GM23338 (cell line): Measurements from ENCODE around the gene KISS1. TPM values are rescaled to one million over a fixed set of nuclear protein-coding genes. Genes with fewer than 3 reads are reported as not detected.

Experiments used
- ATAC-seq: fragments of 200-7000 bp; cut with Tn5 transposase; 3 replicates; pipeline ENCODE4 v1.9.1; 2020
- DNase-seq: peaks from one replicate; pipeline ENCODE4 v3.0.0-alpha.2; 2015; ENCODE audit warnings: low spot score
- H2AFZ ChIP-seq: fragments of 200-600 bp; sonication (generic); 2 replicates; pipeline ENCODE4 v1.8.0; 2016; ENCODE audit warnings: antibody characterized with exemption, mild to moderate bottlenecking, moderate library complexity
- H3F3A ChIP-seq: fragments of 200-600 bp; sonication (generic); replicated peaks from 2 replicates; pipeline ENCODE4 v1.8.0; 2017; ENCODE audit warnings: antibody characterized with exemption, mixed run types, low read depth
- H3K27ac ChIP-seq: fragments of 200-600 bp; sonication (generic); 2 replicates; pipeline ENCODE4 v1.6.1; 2016; ENCODE audit warnings: low read depth
- H3K27me3 ChIP-seq: fragments of 200-600 bp; sonication (generic); 2 replicates; pipeline ENCODE4 v1.8.0; 2016; ENCODE audit warnings: mild to moderate bottlenecking, mixed run types, moderate library complexity; ENCODE audit not compliant: insufficient read depth
- H3K36me3 ChIP-seq: fragments of 200-600 bp; sonication (generic); 2 replicates; pipeline ENCODE4 v1.8.0; 2016; ENCODE audit warnings: mild to moderate bottlenecking; ENCODE audit not compliant: insufficient read depth
- H3K4me1 ChIP-seq: fragments of 200-600 bp; sonication (generic); 2 replicates; pipeline ENCODE4 v1.8.0; 2016; ENCODE audit warnings: mild to moderate bottlenecking, moderate library complexity; ENCODE audit not compliant: insufficient read depth
- H3K4me2 ChIP-seq: fragments of 200-600 bp; sonication (generic); 2 replicates; pipeline ENCODE4 v1.7.1; 2017; ENCODE audit warnings: mixed run types
- H3K4me3 ChIP-seq: fragments of 200-600 bp; sonication (generic); 2 replicates; pipeline ENCODE4 v1.6.1; 2016; ENCODE audit warnings: mixed run types
- H3K79me2 ChIP-seq: fragments of 200-600 bp; sonication (generic); replicated peaks from 2 replicates; pipeline ENCODE4 v1.8.0; 2017; ENCODE audit warnings: mild to moderate bottlenecking; ENCODE audit not compliant: insufficient read depth
- H3K9me2 ChIP-seq: fragments of 200-600 bp; sonication (generic); 2 replicates; pipeline ENCODE4 v1.8.0; 2017; ENCODE audit not compliant: insufficient read depth
- H4K20me1 ChIP-seq: fragments of 200-600 bp; sonication (generic); replicated peaks from 2 replicates; pipeline ENCODE4 v1.8.0; 2017; ENCODE audit warnings: mild to moderate bottlenecking; ENCODE audit not compliant: insufficient read depth
- H3K27ac Mint-ChIP-seq: 2 replicates; pipeline ENCODE4 v1.8.0; 2020; ENCODE audit warnings: inconsistent platforms, mild to moderate bottlenecking, moderate library complexity, mixed read lengths
- H3K27me3 Mint-ChIP-seq: 3 replicates; pipeline ENCODE4 v1.8.0; 2022; ENCODE audit warnings: low read depth, mild to moderate bottlenecking, moderate library complexity, mixed read lengths, inconsistent platforms; ENCODE audit not compliant: insufficient read depth, poor library complexity
- H3K36me3 Mint-ChIP-seq: 3 replicates; pipeline ENCODE4 v1.8.0; 2021; ENCODE audit warnings: low read depth, mild to moderate bottlenecking, inconsistent platforms, moderate library complexity, mixed read lengths
- H3K4me1 Mint-ChIP-seq: 3 replicates; pipeline ENCODE4 v1.8.0; 2020; ENCODE audit warnings: mild to moderate bottlenecking, inconsistent platforms, mixed read lengths
- H3K4me3 Mint-ChIP-seq: 3 replicates; pipeline ENCODE4 v1.8.0; 2021; ENCODE audit warnings: moderate library complexity, mild to moderate bottlenecking, inconsistent platforms, mixed read lengths
- H3K9me3 Mint-ChIP-seq: 3 replicates; pipeline ENCODE4 v1.8.0; 2020; ENCODE audit warnings: moderate library complexity, mild to moderate bottlenecking, inconsistent platforms, mixed read lengths
- CTCF ChIP-seq, 2 experiments: fragments of 200-600 bp in 1 of 2; sonication (generic) in 1 of 2; conservative IDR thresholded peaks; 2 replicates each; pipeline versions ENCODE4 v1.5.1 to v1.6.1; 2016 to 2017; ENCODE audit warnings: antibody characterized with exemption in 2 of 2, low read depth in 2 of 2, mild to moderate bottlenecking in 2 of 2, moderate library complexity in 1 of 2
- EZH2 ChIP-seq: fragments of 200-600 bp; sonication (generic); IDR thresholded peaks from one replicate; pipeline ENCODE4 v1.8.0; 2017; ENCODE audit warnings: antibody characterized with exemption, mild to moderate bottlenecking, low read depth; ENCODE audit not compliant: unreplicated experiment
- EZH2phosphoT487 ChIP-seq: fragments of 200-600 bp; sonication (generic); IDR thresholded peaks from one replicate; pipeline ENCODE4 v1.8.1; 2018; ENCODE audit warnings: antibody characterized with exemption; ENCODE audit not compliant: unreplicated experiment
- JUNB ChIP-seq: IDR thresholded peaks from one replicate; pipeline ENCODE4 v1.6.1; 2016; ENCODE audit warnings: antibody characterized with exemption; ENCODE audit not compliant: unreplicated experiment
- STAT1 ChIP-seq: IDR thresholded peaks from one replicate; pipeline ENCODE4 v1.6.1; 2016; ENCODE audit warnings: antibody characterized with exemption; ENCODE audit not compliant: unreplicated experiment
- polyA plus RNA-seq: library from polyadenylated mRNA; unstranded; fragments of >200 nt; fragmentation: Nextera tagmentation; extraction: Ambion mirVana; gene quantifications from 2 replicates; pipeline ENCODE4 v1.2.1, GENCODE V29; 2016
- total RNA-seq: library from RNA; depleted of rRNA; stranded (reverse); fragments of >200 nt; shearing (Covaris generic); gene quantifications from 2 replicates; pipeline ENCODE4 v1.2.3, GENCODE V29; 2014
- TF ChIP-seq, protein P1 (sequence below): IDR thresholded peaks from one replicate; pipeline ENCODE4 v1.6.1; 2018; ENCODE audit warnings: antibody characterized with exemption; ENCODE audit not compliant: unreplicated experiment

The KISS1 gene
- total and polyA plus RNA-seq, 2 experiments from 2014 or later: not detected

DNA sequence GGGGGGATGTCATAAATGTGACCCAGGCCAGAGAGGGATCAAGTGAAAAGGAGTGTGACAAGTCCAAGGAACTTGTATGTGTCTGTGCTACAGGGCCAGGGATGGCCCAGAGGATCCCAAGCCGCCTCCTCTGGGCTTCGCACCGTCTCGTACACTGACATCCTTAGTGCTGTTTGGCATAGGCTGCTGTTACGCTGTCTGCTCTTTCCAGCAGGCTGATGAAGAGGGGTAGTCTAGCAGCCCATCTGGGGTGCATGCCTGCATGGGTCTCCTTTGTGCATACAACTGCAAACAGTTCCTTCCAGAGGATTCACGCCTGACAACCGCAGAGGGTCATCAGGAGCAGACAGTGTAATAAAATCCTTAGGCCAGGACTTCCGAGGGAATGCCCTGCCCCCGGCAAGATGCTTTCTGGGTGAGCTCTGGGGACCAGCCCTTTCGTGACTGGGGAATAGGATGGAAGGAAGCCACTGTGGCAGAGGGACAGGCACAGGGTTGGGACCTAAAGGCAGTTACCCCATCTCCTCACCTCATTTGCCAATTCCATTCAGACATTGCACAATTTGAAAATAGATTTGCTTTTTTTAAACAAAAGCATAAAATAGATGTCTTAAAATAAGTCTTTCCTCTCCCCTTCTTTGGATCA is 23.8 kb upstream of the KISS1 start:
- no peak overlapping the region for H2AFZ ChIP-seq
- no peaks in the 10 kb centered on the region for H3F3A ChIP-seq
- Mint-ChIP-seq H3K27me3 (peaks cover 3% of the 10 kb centered on the region), H3K36me3 (peaks cover 3% of the 10 kb centered on the region; the same call in 1 of the 3 replicates), H3K9me3 (no peaks in the 10 kb centered on the region), H3K4me3 (no peak overlapping the region), H3K4me1 (peaks cover 8% of the 10 kb centered on the region; the same call in 1 of the 3 replicates), H3K27ac (no peak overlapping the region)
- no peak overlapping the region for H3K4me3 ChIP-seq
- H3K27me3 ChIP-seq: no peaks in the 10 kb centered on the region
- no peaks in the 10 kb centered on the region for H3K4me1 ChIP-seq
- no peak for DNase-seq
- no peak overlapping the region for H3K27ac ChIP-seq
- no peak overlapping the region for H3K4me2 ChIP-seq
- no peaks in the 10 kb centered on the region for H3K9me2 ChIP-seq
- no peaks in the 10 kb centered on the region for H3K79me2 ChIP-seq
- H3K36me3 ChIP-seq: no peaks in the 10 kb centered on the region
- no peaks in the 10 kb centered on the region for H4K20me1 ChIP-seq
- no peak for TF ChIP-seq EZH2phosphoT487
- TF ChIP-seq, protein P1, sequence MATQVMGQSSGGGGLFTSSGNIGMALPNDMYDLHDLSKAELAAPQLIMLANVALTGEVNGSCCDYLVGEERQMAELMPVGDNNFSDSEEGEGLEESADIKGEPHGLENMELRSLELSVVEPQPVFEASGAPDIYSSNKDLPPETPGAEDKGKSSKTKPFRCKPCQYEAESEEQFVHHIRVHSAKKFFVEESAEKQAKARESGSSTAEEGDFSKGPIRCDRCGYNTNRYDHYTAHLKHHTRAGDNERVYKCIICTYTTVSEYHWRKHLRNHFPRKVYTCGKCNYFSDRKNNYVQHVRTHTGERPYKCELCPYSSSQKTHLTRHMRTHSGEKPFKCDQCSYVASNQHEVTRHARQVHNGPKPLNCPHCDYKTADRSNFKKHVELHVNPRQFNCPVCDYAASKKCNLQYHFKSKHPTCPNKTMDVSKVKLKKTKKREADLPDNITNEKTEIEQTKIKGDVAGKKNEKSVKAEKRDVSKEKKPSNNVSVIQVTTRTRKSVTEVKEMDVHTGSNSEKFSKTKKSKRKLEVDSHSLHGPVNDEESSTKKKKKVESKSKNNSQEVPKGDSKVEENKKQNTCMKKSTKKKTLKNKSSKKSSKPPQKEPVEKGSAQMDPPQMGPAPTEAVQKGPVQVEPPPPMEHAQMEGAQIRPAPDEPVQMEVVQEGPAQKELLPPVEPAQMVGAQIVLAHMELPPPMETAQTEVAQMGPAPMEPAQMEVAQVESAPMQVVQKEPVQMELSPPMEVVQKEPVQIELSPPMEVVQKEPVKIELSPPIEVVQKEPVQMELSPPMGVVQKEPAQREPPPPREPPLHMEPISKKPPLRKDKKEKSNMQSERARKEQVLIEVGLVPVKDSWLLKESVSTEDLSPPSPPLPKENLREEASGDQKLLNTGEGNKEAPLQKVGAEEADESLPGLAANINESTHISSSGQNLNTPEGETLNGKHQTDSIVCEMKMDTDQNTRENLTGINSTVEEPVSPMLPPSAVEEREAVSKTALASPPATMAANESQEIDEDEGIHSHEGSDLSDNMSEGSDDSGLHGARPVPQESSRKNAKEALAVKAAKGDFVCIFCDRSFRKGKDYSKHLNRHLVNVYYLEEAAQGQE: no peak
- no peak for TF ChIP-seq CTCF (conservative IDR thresholded peaks at IDR 0.05; ENCODE audit: low read depth in 2 of 2)
- no peak for TF ChIP-seq STAT1
- no peak for ATAC-seq

- Mint-ChIP-seq H3K36me3 (peaks cover 3% of the 10 kb centered on the region; the same call in 1 of the 3 replicates), H3K27me3 (peaks cover 3% of the 10 kb centered on the region), H3K4me3 (no peak overlapping the region), H3K27ac (no peak overlapping the region), H3K9me3 (no peaks in the 10 kb centered on the region), H3K4me1 (peaks cover 12% of the 10 kb centered on the region; the same call in 2 of the 3 replicates)
- no peaks in the 10 kb centered on the region for H3K79me2 ChIP-seq
- H3K9me2 ChIP-seq: no peaks in the 10 kb centered on the region
- H3K4me2 ChIP-seq: no peak overlapping the region
- no peak overlapping the region for H2AFZ ChIP-seq
- H3F3A ChIP-seq: no peaks in the 10 kb centered on the region; the same call in 1 of the 2 replicates
- H3K4me3 ChIP-seq: no peak overlapping the region
- DNase-seq: no peak
- no peak overlapping the region for H3K27ac ChIP-seq
- ATAC-seq: no peak
- peaks cover under 1% of the 10 kb centered on the region; the same call in 1 of the 2 replicates for H3K4me1 ChIP-seq
- H3K27me3 ChIP-seq: no peaks in the 10 kb centered on the region
- no peaks in the 10 kb centered on the region for H3K36me3 ChIP-seq
- no peaks in the 10 kb centered on the region for H4K20me1 ChIP-seq
- TF ChIP-seq, protein P1: no peak
- TF ChIP-seq EZH2 (no peak), EZH2phosphoT487 (no peak), JUNB (no peak)
Observed at GRCh38 chr1:204218552-204218951, 22.3 kb upstream of the KISS1 start.
